CD14-positive monocyte (primary cell): ENCODE results near the gene TMEM225B. TPM values are rescaled to one million over a fixed set of nuclear protein-coding genes. Genes with fewer than 3 reads are reported as not detected.

Source experiments
- DNase-seq, 3 donors: peaks; one replicate each; pipeline ENCODE4 v3.0.0-alpha.2; 2011 to 2022
- H2AFZ ChIP-seq: 2 replicates; pipeline ENCODE4 v1.6.0; 2012; ENCODE audit warnings: mild to moderate bottlenecking, low read depth, low read length, inconsistent platforms; ENCODE audit not compliant: insufficient read depth, poor library complexity, severe bottlenecking
- H3K27ac ChIP-seq, 2 donors: 1 replicate in 1 of 2; 2 replicates in 1 of 2; pipeline ENCODE4 v1.5.1; 2012 to 2013; ENCODE audit warnings: low read length in 2 of 2, control low read depth in 1 of 2, inconsistent platforms in 1 of 2, low read depth in 1 of 2, mild to moderate bottlenecking in 1 of 2
- H3K27me3 ChIP-seq, 2 donors: one replicate each; pipeline versions ENCODE4 v1.6.0 to v1.6.1; 2011 to 2013; ENCODE audit warnings: low read length in 2 of 2; ENCODE audit not compliant: control insufficient read depth in 2 of 2, insufficient read depth in 2 of 2
- H3K36me3 ChIP-seq, 2 donors: replicated peaks in 1 of 2; 1 replicate in 1 of 2; 2 replicates in 1 of 2; pipeline versions ENCODE4 v1.5.1 to v1.6.1; 2012 to 2013; ENCODE audit warnings: low read length in 2 of 2, control low read depth in 1 of 2, inconsistent platforms in 1 of 2, mild to moderate bottlenecking in 1 of 2; ENCODE audit not compliant: insufficient read depth in 2 of 2, control insufficient read depth in 1 of 2
- H3K4me1 ChIP-seq, 2 donors: 1 replicate in 1 of 2; 2 replicates in 1 of 2; pipeline versions ENCODE4 v1.5.1 to v1.6.1; 2012 to 2013; ENCODE audit warnings: low read length in 2 of 2, control low read depth in 1 of 2, inconsistent platforms in 1 of 2, mild to moderate bottlenecking in 1 of 2, moderate library complexity in 1 of 2; ENCODE audit not compliant: insufficient read depth in 2 of 2, control insufficient read depth in 1 of 2
- H3K4me2 ChIP-seq: replicated peaks from 2 replicates; pipeline ENCODE3; 2012; ENCODE audit warnings: low read length, moderate library complexity, mild to moderate bottlenecking; ENCODE audit not compliant: poor library complexity, severe bottlenecking; ENCODE audit errors: extremely low read depth
- H3K4me3 ChIP-seq, 3 experiments: fragments of 200-600 bp in 1 of 3; sonication (generic) in 1 of 3; replicated peaks in 1 of 3; 1 replicate in 2 of 3; 2 replicates in 1 of 3; pipeline ENCODE4 v1.5.1; 2011 to 2013; ENCODE audit warnings: low read length in 3 of 3, mild to moderate bottlenecking in 3 of 3, control low read depth in 2 of 3, low read depth in 2 of 3, inconsistent platforms in 1 of 3, moderate library complexity in 1 of 3
- H3K79me2 ChIP-seq: 2 replicates; pipeline ENCODE4 v1.6.0; 2012; ENCODE audit warnings: mild to moderate bottlenecking, control low read depth, inconsistent platforms, low read length, moderate library complexity; ENCODE audit not compliant: insufficient read depth
- H3K9ac ChIP-seq: 2 replicates; pipeline ENCODE4 v1.6.0; 2017; ENCODE audit warnings: low read length, mild to moderate bottlenecking; ENCODE audit not compliant: insufficient read depth, poor library complexity, severe bottlenecking
- H3K9me3 ChIP-seq, 2 donors: replicated peaks in 1 of 2; 1 replicate in 1 of 2; 2 replicates in 1 of 2; pipeline versions ENCODE4 v1.5.1 to v1.6.1; 2012 to 2013; ENCODE audit warnings: low read length in 2 of 2, control low read depth in 1 of 2; ENCODE audit not compliant: control insufficient read depth in 1 of 2, insufficient read depth in 1 of 2
- H4K20me1 ChIP-seq: 2 replicates; pipeline ENCODE4 v1.6.0; 2012; ENCODE audit warnings: mild to moderate bottlenecking, low read length, control low read depth, moderate library complexity; ENCODE audit not compliant: insufficient read depth
- H3K27ac Mint-ChIP-seq, 7 donors: one replicate each; pipeline ENCODE4 v1.8.0; 2020; ENCODE audit warnings: mild to moderate bottlenecking in 7 of 7, mixed read lengths in 7 of 7, moderate library complexity in 6 of 7, inconsistent platforms in 2 of 7
- H3K27me3 Mint-ChIP-seq, 3 donors: one replicate each; pipeline ENCODE4 v1.8.0; 2021 to 2022; ENCODE audit warnings: low read depth in 3 of 3, mild to moderate bottlenecking in 3 of 3, mixed read lengths in 3 of 3, moderate library complexity in 3 of 3, inconsistent platforms in 1 of 3
- H3K36me3 Mint-ChIP-seq, 2 donors: one replicate each; pipeline ENCODE4 v1.8.0; 2020; ENCODE audit warnings: mixed read lengths in 2 of 2, inconsistent platforms in 1 of 2, mild to moderate bottlenecking in 1 of 2
- H3K4me1 Mint-ChIP-seq: one replicate; pipeline ENCODE4 v1.8.0; 2020; ENCODE audit warnings: mild to moderate bottlenecking, mixed read lengths
- H3K4me3 Mint-ChIP-seq, 2 donors: one replicate each; pipeline ENCODE4 v1.8.0; 2020; ENCODE audit warnings: mild to moderate bottlenecking in 2 of 2, mixed read lengths in 2 of 2, moderate library complexity in 1 of 2
- H3K9me3 Mint-ChIP-seq, 7 donors: one replicate each; pipeline ENCODE4 v1.8.0; 2020 to 2022; ENCODE audit warnings: mixed read lengths in 7 of 7, mild to moderate bottlenecking in 6 of 7, moderate library complexity in 6 of 7, inconsistent platforms in 2 of 7
- CTCF ChIP-seq: fragments of 200-600 bp; IDR thresholded peaks from one replicate; pipeline ENCODE4 v1.8.0; 2022; ENCODE audit warnings: antibody characterized with exemption, mild to moderate bottlenecking
- WGBS: methylation state at CpG from one replicate; pipeline ENCODE4 v1.1.5; 2013; ENCODE audit warnings: missing lambda C conversion rate; ENCODE audit not compliant: insufficient coverage; 5-methylcytosine and 5-hydroxymethylcytosine counted together
- intact Hi-C, 2 donors: fragments of 100-400 bp; cut with micrococcal nuclease; formaldehyde crosslinking; loops; one replicate each; pipeline versions ENCODE4 v1.15.0 to v1.15.1; 2023
- polyA plus RNA-seq, 3 donors: library from polyadenylated mRNA; depleted of rRNA in 1 of 3; unstranded in 2 of 3; stranded (reverse) in 1 of 3; fragments of 300-500 nt in 2 of 3; fragments of >200 nt in 1 of 3; fragmentation: Illumina TruSeq in 2 of 3; gene quantifications; 1 replicate in 2 of 3; 2 replicates in 1 of 3; pipeline ENCODE4 v1.2.3, GENCODE V29; 2012 to 2021

Gene TMEM225B
- polyA plus RNA-seq, 3 donors, result 0.20 to 0.23 TPM; not detected in 1

- no peak overlapping the region for H3K27ac Mint-ChIP-seq
- H3K4me1 ChIP-seq, result no peaks in the 10 kb centered on the region
- H2AFZ ChIP-seq, result no peak overlapping the region
- H3K27me3 Mint-ChIP-seq, result peaks cover 4 to 20% (median 15%) of the 10 kb centered on the region in 3 donors
- H3K36me3 ChIP-seq, result no peaks in the 10 kb centered on the region
- intact Hi-C loops, result no loop called here
- no peaks in the 10 kb centered on the region for H4K20me1 ChIP-seq
- no peaks in the 10 kb centered on the region for H3K9me3 Mint-ChIP-seq
- no peak for DNase-seq
- H3K4me3 Mint-ChIP-seq, result no peak overlapping the region
- no peak overlapping the region for H3K9ac ChIP-seq
- TF ChIP-seq CTCF, result no peak
- H3K4me1 Mint-ChIP-seq, result peaks cover 3% of the 10 kb centered on the region
- H3K27ac ChIP-seq, result no peak overlapping the region
- H3K9me3 ChIP-seq, result no peaks in the 10 kb centered on the region
- H3K4me3 ChIP-seq, result no peak overlapping the region
- 92% methylated on average over 7 of the region's 8 CpGs for WGBS
- no peaks in the 10 kb centered on the region for H3K36me3 Mint-ChIP-seq
- H3K27me3 ChIP-seq, result no peaks in the 10 kb centered on the region
- no peak overlapping the region for H3K4me2 ChIP-seq
- no peaks in the 10 kb centered on the region for H3K79me2 ChIP-seq
Observed at GRCh38 chr7:99606531-99606930, 8.5 kb downstream of the TMEM225B start.

GRCh38 chr7:99607548-99607947 is 9.5 kb downstream of the TMEM225B start:
- Mint-ChIP-seq H3K4me1 (peaks cover 3% of the 10 kb centered on the region), H3K36me3 (no peaks in the 10 kb centered on the region), H3K9me3 (no peaks in the 10 kb centered on the region), H3K4me3 (peak overlapping the region in 1 of 2 donors; percentile 35), H3K27ac (no peak overlapping the region), H3K27me3 (peaks cover 4 to 20% (median 16%) of the 10 kb centered on the region in 3 donors)
- Histone ChIP-seq H3K9me3 (no peaks in the 10 kb centered on the region), H3K4me2 (no peak overlapping the region), H3K79me2 (no peaks in the 10 kb centered on the region), H2AFZ (no peak overlapping the region), H3K36me3 (no peaks in the 10 kb centered on the region), H3K4me3 (no peak overlapping the region), H3K27me3 (no peaks in the 10 kb centered on the region), H3K27ac (no peak overlapping the region), H3K4me1 (no peaks in the 10 kb centered on the region), H4K20me1 (no peaks in the 10 kb centered on the region), H3K9ac (no peak overlapping the region)
- 92% methylated on average over 9 of the region's 9 CpGs for WGBS
- intact Hi-C loops, result no loop called here
- no peak for TF ChIP-seq CTCF
- DNase-seq, result no peak
